D721Med (cell line): Measurements from ENCODE around the gene SERPINE1.

ENCODE experiments used
- DNase-seq: peaks from one replicate; pipeline ENCODE4 v3.0.0; 2011; ENCODE audit warnings: low spot score; ENCODE audit not compliant: insufficient read length
- FAIRE-seq: peaks from 2 replicates; lab custom pipeline; 2011; peaks lifted over from hg19 to GRCh38; lab: Jason Lieb, UNC
- CTCF ChIP-seq: IDR thresholded peaks from 2 replicates; pipeline ENCODE4 v1.5.1; 2012; ENCODE audit warnings: mild to moderate bottlenecking, control low read depth; ENCODE audit not compliant: insufficient read depth; ENCODE audit errors: missing control alignments

SERPINE1 gene

DNA sequence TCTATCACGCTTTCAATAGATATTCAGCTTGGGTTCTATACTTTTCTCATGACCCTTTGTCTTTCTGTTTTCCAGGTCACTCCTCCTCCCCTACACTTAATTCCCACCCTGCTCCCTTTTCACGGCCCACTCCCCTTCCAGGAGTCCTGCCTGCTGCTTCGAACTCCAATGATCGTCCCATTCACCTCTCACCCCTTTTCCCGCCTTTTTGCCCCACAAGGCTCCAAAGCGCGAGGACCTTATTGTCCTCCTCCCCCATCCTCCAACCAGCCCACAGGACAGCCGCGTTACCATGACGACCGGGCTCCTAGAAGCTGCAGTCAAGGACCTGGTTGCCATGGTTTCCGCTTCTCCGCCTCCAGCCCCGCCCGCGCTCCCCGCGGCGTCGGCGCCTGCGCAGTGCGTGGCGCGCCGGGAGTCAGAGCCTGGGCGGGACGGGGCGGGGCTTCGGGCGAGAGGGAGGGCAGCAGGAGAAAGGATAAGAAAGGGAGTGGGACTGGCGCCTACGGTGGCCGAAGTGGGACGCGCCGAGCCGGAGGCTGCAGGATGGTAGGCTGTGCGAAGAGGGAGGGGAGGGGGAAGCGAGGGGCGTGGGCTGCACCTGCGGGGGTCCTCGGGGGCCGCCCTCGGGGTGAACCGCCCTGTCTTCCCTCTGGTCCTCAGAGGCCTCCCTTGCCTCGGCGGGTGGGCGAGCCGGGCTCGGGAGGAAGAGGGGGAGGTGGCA lies 27.2 kb downstream of the SERPINE1 start, which contains the start of gene AP1S1:
Gene AP1S1 (plus strand): TSS at position 508 of the 724 bp plus-strand sequence. CDS start 39 bp downstream, at position 547.
- DNase-seq (peak; percentile 99), FAIRE-seq (no peak)
- no peak for TF ChIP-seq CTCF

- DNase-seq (no peak), FAIRE-seq (no peak)
- no peak for TF ChIP-seq CTCF
Measured at GRCh38 chr7:101154693-101155102, 27.8 kb downstream of the SERPINE1 start.

DNA sequence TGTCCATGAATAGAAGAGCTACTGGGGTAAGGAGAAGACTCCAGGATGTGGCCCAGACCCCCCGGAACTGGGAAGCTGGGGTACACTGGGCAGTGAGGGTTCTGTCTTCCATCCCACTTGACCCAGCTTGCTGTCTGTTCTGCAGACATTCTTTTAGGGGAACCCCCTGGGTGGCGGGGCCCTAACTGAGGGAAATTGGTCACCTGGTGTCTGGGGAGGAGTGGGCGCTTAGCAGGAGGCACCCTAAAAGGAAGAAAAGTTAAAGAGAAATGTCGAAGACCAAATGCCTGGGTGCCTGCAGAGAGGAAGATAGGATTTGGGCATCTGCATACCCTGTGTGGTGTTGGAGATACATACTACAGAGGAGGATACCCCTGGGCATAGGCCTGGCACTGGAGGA lies 28.4 kb downstream of the SERPINE1 start:
- no peak for FAIRE-seq
- TF ChIP-seq CTCF: no peak
- DNase-seq: no peak

DNA sequence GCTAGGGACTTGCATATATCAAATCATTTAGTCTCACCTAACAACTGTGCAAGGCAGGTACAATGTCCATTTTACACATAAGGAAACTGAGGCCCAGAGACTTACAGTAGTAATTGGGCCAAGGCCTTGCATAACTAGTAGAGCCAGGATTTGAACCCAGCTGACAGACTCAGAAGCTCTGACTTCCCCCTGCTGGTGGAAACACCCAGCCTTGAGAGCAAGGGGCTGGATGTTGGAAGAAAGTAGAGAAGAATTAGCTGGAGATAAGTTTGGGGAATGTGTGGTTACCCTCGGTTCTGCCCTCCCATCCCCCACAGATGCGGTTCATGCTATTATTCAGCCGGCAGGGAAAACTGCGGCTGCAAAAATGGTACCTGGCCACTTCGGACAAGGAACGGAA lies 29.4 kb downstream of the SERPINE1 start:
- FAIRE-seq: no peak
- no peak for DNase-seq
- no peak for TF ChIP-seq CTCF

DNA sequence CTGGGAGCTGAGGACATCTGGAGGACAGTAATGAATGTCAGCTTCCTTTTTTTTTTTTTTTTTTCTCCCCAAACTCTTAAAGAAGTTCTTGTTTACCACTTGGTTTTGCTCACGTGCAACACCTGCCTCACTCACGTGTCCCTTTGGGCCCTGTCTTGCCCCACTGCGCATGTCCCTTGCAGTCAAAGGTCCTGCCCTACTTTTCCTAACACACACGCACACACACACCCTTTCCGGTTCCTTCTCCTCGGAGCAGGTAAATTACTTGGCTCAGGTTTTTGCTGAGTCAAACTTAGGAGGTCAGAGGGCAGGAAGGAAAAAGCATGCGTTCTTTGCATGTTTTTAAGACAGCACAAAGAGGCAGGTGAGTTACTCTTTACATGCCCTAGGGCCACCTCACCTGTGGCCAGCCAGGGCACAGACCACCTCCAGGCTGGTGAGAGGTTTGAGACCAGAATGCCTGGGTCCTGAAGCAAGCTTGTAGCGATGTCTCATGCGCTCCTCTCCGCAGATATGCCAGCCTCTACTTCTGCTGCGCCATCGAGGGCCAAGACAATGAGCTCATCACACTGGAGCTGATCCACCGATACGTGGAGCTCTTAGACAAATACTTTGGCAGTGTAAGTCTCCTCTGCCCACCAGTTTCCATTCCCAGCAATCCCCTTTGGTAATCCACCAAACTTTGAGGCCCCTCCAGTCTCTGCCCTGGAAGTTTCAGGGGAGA lies 30.1 kb downstream of the SERPINE1 start:
- FAIRE-seq: no peak
- no peak for TF ChIP-seq CTCF
- no peak for DNase-seq

DNA sequence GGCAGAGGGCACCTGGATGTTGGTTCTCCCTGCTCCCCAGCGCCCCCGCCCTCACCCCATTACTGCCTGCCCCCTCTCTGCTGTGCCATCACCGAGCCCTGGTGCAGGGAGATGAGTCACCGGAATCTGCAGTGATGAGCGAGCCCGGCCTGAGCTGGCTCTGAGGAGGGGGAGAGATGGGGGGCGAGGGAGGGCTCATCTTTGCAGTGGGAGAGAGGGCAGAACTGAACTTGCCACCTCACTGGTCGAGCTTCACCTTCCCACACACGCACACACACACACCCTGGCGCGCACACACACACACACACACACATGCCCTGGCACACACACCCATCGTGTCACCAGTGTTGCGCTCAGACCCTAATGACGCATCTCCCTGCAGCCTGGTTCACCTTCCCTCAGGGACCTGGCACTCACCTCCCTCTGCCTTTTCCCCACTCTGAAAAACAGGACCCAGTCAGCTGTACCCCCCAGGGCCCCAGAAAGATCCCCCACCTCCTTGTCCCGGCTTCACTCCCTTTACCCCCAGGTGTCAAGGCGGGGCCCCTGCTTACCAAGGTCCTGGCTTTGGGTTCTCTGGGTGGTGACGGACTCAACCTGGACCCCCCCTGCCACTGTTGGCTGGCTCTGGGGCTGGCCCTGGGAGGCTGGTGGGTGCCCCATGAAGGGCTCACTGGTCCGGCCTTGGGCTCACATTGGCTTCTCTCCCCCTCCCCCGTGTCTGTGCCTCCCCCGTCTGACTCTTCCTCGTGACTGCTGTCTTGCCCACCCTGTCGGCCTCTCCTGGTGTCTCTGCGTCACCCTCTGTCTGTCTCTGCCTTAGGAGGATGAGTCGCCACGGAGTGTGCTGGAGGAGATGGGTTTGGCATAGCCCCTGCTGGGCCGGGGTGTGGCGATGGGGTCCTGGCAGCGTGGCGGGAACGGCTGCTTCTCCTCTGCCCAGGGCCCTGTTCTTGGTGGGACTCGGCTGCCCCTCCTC lies 33.1 kb downstream of the SERPINE1 start:
- DNase-seq: no peak
- TF ChIP-seq CTCF: no peak
- no peak for FAIRE-seq
